Measurements from ENCODE around the gene UBE2V1.
"Not testable (repeated sequence)": the region's sequence is repeated elsewhere in the genome, so short reads cannot be mapped to it uniquely, and the experiment has no call there.

UBE2V1 gene

DNA sequence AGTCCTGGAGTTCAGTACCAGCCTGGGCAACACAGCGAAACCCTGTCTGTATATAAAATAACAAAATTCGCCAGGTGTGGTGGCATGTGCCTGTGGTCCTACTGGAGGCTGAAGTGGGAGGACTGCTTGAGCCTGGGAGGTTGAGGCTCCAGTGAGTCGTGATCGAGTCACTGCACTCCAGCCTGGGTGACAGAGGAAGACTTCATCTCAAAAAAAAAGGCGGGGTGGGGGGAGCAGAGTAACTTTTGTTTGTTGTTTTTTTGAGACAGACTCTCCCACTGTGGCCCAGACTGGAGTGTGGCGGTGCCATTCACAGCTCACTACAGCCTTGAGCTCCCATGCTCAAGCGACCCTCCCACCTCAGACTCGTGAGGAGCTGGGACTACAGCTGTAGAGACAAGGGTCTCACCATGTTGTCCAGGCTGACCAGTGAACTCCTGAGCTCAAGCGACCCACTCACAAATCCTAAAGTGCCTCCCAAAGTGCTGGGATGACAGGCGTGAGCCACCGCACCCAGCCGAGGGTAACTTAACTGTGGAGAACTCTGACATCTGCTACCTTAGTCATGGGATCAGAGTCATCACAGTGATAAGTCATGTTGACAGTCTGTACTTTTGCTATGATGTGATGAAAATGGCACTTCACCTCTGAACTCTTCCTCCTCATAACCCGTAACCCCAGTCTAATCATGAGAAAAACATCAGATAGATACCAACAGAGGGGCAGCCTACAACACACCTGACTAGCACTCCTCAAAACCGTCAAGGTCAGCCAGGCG is 24.1 kb upstream of the UBE2V1 start:
- DNase-seq: peak; percentile 28 to 52

DNA sequence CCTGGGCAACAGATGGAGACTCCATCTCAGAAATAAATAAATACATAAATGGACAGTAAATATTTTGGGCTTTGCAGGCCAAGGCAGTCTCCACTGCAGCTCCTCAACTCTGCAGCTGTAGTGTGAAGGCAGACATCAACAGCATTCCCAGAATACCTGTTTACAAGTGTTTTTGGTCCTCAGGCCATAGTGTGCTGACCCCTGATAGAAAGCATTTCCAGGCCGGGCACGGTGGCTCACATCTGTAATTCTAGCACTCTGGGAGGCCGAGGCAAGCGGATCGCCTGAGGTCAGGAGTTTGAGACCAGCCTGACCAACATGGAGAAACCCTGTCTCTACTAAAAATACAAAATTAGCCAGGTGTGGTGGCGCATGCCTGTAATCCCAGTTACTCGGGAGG is 22.2 kb upstream of the UBE2V1 start:
- not testable (repeated sequence) for DNase-seq

DNA sequence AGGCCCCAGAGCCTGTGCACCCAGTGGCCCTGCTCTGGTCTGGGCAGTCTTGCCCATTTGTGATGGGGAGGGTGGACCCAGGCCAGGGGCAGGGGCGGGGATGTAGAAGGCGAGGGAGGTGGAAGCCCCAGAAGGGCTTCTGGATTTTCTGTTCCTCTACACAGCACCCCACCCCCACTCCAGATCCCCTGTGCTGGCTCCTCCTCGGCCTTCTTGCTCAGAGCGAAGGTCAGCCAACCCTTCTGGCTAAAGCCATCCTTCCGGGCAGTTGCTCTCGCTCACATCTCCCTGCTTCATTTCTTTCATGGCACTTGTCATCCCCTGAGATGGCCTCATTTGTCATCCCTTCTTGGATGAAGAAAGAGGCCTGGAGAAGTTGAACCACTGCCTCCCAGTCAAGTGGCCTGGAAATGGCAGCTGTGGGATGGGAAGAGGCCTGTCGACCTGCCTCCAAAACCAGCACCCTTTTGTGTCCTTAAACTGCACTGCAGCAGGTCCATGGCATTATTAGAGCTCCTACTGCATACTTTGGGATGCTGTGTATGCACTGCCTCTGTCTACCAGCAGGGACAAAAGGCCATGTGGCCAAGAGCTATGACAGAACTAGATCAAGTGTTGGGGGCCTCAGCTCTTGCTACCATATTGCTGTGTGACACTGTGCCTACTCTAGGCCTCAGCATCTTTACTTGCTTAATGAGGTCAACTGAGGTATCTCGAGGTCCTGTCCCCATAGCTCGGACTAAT is 20.7 kb upstream of the UBE2V1 start:
- no peak for DNase-seq

DNA sequence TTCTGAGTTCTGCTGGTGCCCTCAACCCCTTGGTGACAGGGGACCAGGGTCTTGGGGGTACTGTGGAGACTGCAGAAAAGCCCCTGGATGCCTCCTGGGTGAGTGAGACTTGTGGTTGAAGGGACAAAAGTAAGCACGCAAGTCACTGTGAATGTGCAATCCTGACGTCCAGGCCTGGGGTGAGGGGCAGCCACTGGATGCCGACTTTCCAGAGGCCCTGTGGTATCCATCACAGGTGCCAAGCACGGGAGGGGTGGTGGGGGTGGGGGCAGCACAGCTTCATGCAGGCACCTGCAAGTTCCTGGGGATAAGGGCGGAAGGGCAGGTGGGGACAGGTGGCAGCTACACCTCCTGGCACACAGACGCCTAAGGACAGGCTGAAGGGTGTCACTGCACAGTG is 20.1 kb upstream of the UBE2V1 start:
- DNase-seq: no peak

DNA sequence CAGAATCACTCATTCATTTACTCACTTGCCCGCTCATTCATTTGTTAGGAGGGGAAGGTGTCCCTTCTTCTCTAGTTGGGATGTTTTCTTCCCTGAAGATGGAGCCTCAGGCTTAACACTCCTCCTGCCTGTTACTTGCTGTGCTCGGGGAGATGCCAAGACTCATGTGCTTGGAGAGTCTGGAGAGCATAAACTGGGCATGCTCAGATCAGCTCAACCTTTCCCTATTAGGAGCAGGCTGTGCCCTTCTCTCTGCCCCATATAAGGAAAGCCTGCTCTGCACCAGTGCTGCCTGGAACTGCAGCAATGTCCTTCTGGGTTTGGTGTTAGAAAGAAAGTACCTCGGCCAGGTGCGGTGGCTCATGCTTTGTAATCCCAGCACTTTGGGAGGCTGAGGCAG is 18.0 kb upstream of the UBE2V1 start:
- DNase-seq: no peak

DNA sequence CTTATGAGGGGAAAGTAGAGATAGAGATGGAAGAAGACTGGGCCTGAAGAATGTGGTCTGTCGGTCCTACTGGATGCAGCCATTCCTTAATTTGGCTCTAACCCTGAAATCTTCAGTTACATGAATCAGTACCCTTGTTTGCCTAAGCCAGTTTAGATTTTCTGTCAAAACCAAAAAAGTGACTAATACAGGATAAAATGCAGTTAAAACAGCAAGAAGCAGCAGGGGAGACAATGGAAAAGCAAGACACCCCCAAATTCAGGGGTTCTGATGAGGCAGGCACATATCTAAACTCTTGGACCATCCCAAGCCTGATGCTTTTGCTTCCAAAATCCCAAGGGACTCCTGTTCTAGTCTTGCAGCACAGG is 17.4 kb upstream of the UBE2V1 start:
- no peak for DNase-seq

DNA sequence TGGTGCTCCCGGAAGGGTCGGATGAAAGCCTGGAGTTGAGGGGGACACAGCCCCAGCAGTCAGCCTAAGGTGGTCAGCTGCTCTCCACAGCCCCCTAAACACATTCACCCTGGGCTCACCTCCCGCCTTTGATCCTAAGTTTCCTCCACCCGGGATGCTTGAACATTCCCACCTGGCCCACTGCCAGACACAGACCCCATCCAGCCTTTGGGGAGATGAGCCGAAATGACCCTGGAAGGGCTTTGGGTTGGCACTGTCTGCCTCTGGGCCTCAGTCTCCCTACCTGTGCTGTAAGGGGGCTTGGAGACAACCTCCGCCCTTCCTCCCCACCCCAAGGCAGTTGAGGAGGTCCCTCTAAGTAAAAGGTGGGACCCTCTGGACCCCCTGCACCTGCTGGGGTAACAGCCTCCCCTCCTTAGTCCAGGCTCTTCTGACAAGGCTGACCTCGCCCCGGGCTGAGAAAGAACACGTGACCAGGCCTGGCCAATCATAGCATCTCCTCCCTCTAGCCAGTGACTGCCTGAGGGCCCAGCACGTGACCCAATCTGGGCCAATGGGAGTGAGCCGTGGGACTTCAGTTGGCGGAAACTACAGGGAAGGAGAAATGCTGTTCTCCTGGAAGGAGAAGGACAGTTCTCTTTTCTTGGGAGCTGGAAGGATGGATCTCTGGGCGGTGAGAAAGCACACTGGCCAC is 16.9 kb upstream of the UBE2V1 start:
- no peak for DNase-seq

DNA sequence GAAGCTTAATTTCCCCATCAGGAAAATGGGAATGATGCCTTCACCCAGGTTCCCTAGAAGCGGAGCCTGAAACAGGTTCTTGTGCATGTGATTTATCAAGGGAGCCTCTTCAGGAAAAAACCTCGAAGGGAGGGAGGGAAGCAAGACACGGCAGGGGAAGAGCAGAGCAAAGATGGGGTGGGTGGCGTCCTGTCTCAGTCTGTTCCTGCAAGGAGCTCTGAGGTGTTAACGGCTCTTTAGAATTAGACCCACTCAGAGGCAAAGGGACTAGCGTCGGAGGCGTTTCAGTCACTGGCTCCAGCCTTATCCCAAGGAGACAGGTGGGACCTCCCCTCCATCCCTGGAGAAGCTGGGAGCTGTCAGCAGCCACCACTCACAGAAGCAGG is 15.6 kb upstream of the UBE2V1 start:
- no peak for DNase-seq

DNA sequence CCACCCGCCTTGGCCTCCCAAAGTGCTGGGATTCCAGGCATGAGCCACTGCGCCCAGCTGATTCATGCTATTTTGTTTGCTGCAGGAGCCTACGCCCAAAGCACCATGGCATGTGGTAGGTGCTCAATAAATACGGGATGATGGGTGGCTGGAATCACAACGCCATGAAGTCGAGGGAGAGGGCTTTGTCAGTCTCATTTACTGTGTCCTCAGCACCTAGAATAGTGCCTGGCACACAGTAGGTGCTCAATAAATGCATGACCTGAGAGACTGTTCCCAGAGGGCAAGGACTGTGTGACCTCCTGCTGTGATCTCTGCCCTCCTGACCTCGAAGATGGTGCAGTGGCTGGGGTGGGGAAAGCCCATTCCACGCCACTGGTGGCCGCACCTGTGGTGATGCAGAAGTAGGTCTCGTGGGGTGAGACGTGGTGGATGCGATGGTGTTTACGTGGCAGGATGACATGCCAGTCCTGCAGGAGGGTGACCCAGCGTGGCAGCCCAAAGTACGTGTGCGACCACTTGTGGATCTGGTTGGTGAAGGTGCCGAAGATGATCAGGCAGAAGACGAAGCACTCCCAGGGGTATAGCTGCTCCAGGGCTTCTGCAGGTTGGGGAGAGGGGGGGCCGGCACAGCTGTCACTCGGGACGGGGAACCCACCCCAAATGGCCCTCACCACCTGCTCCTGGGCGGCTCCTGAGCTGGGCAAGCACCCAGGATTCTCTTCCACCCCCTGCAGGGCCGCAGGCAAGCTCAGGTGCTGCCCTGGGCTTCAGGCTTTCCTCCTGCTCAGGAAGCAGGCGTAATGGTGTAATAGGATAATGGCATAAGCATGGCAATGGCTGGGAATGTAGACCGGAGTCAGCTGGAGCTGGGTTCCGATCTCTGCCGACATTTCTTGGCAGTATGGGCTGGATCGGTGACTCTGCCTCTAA is 14.9 kb upstream of the UBE2V1 start:
- DNase-seq: no peak

DNA sequence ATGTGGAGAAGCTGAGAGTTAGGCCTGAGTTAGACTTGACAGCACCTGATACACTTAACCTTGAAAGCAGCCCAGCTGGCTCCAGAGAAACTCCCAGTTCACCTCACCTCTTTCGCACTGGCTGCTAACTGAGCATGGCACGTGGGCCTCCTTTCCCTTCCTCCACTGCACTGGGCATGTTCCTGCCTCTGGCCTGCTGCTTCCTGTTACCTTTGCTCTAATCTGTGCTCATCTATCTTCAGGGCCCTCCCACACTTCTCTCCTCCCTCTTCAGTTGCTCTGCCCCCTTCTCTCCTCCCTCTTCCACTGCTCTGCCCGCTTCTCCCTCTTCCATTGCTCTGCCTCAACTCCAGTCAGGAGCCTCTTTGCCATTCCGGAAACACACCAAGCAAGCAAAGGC is 13.7 kb upstream of the UBE2V1 start:
- no peak for DNase-seq

DNA sequence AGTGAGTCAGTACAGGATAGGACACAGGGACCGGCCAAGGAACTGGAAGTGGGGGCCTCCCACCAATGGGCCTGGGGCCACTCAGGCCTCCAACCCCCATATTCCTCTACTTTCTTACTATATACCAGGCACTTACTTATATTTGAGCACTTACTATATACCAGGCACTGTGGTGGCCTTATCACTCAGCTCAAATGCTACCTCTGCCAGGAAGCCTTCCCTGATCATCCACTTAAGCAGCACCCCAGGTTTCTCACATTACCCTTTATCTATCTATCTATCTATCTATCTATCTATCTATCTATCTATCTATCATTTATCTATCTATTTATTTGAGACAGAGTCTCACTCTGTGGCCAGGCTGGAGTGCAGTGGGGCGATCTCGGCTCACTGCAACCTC is 12.3 kb upstream of the UBE2V1 start:
- DNase-seq: no peak

DNA sequence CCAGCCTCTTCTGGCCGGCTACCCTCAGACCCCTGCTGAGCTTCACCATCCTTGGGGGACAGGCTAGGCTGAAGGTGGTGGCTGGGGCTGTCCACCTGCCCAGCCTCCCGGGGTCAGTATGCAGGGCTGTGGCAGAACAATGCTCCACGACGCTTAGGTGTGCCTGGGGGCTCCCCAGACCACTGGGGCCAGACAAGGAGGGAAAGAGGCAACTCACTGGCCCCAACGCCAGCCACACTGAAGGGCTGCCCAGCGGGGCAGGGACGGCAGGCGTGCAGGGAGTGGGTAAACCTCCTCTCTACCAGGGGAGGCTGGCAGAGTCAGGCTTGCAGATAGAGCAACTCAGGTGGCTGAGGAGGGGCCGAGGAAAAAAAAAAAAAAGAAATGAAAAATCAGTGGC is 11.5 kb upstream of the UBE2V1 start:
- no peak for DNase-seq

DNA sequence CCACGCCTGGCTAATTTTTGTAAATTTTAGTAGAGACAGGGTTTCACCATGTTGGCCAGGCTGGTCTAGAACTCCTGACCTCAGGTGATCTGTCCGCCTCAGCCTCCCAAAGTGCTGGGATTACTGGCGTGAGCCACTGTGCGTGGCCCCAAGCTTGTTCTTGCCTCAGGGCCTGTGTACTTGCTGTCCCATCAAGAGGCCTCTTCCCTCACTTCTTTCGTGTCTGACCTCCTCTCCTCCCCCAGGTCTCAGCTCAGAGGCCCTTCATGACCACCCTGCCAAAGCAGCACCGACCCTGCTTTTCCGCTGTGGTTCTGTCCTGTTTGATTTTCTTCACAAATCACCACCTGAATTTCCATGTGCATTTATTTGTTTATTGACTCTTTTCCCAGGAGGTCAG is 10.5 kb upstream of the UBE2V1 start:
- no peak for DNase-seq

DNA sequence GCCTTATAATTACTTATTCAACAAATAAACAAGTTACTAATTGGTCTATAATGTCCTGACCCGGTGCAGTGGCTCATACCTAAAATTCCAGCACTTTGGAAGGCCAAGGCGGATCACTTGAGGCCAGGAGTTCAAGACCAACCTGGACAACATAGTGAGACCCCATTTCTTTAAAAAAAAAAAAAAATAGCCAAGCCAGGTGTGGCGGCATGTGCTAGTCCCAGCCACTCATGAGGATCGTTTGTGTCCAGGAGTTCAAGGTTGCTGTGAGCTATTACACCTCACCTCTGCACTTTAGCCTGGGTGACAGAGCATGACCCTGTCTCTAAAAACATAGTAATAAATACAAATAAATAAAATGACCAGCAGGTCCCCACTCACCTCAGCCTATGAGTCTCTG is 9.8 kb upstream of the UBE2V1 start:
- no peak for DNase-seq

DNA sequence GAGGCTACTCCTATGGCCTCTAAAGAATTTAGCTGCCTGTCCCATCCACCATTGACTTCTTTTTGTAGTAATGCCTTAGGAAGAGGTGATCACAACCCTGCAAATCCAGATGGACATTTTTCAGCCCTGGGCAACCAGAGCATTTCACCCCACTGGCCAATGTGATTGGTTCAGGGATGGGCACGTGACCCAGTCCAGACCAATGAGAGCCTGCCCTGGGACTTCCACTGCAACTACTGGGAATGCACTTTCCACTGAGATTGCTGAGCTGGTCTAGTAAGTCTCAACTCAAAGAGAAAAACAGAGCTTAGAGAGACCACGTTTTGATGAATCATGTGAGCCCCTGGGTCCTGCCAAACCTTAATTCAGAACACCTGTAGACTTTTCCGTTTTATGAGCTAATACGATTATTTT is 8.9 kb upstream of the UBE2V1 start:
- DNase-seq: no peak

DNA sequence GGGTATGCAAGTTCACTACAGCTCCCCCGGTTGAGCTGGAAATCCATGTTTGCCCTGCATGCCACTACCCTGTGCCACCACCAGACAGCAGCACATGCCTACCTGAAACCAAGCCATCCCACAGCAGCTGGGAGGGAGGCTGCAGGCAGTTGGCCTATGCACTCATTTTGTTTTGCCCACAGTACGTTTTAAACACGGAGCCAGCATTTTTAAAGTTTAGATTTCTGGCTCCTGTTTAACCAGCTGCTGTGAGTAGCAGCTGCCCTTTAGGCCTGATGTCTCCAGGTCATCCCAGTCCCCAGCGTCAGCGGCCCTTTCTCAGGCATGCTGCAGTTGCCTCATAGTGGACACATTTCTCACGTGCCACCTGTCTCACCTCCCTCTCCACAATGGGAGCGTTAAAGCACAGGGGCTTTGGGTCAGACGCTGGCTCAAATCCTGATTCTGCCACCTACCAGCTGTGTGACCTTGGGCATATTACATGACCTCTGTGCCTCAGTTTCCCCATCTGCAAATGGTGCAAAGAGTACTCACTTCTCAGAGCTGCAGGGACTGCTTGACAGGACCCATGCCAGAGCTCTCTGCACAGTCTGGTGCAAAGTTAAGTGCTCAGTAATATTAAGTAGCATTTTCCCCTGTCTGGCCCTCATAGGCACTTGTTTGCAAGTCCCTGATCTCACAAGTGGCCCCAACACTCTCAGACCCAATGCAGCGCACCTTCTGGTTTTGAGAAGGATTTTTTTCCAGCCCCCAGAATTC is 8.2 kb upstream of the UBE2V1 start:
- DNase-seq: peak; percentile 46 to 62

DNA sequence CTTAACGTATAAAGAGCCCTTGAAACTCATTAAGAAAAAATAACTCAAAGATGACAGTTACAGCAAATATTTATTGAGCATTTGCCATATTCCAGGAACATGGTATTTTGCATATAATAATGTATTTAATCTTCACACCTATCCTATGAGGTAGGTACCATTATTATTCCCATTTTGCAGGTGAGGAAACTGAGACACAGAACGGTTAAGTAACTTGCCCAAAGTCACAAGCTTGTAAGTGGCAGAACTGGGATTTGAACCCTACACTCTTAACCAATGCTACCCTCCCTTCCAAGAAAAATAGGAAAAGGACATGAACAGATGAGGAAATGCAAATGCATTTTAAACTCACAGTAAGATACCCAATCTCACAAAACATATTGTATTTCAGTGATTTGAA is 5.3 kb upstream of the UBE2V1 start:
- DNase-seq: no peak

DNA sequence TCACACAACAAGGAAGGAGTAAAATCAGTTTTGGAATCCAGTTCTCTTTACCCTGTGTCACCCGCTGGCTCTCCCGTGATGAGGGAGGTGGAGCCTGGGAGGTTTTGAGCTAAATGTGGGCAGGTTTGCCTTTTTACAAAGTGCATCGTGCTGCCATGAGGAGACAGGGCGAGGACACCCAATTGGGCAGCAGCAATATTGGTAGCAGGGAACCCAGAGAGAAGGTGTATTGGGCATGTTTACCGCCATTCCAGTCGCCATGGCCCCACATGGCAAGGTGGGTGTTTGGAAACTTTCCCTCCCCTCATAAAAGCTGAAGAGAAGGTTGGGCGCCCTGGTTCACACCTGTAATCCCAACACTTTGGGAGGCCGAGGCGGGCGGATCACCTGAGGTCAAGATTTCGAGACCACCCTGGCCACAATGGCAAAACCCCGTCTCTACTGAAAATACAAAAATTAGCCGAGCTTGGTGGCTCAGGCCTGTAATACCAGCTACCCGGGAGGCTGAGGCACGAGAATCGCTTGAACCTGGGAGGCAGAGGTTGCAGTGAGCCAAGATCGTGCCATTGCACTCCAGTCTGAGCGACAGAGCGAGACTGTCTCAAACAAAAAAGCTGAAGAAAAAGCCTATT is 3.5 kb upstream of the UBE2V1 start:
- no peak for DNase-seq

DNA sequence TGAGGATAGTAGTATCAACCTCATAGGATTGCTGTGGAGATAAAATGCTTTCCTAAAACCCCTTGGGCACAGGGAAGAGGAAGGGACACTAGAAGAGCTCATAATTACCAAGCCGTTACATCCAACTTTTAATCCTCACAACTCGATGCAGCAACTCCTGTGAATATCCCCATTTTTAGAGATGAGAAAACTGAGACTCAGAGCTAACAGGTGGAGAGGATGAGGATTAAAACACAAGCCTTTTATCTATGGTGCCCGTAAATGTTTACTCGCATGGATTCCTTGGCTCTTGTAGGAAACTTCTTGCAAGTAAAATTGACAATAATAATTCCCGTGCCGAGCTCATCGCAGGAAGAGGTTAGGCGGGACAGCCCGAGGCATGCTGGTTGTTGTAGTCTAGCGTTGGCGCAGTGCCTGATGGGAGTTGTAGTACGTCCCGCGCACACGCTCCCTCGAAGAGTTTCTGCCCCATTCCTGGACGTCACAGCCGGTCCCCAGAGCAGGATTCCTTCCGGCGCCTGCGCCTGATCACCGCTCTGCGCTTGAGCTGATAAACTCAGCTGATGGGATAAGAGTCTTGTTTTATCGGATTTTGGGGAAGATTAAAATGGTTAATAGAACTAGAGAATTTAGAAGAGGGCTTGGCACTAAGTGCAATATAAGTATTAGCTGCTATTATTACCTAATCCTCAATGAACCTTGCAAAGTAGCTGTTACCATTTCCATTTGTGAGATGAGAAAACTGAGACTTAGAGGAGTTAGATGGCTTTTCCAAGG is 2.8 kb upstream of the UBE2V1 start:
- DNase-seq: peak; percentile 91 to 95

DNA sequence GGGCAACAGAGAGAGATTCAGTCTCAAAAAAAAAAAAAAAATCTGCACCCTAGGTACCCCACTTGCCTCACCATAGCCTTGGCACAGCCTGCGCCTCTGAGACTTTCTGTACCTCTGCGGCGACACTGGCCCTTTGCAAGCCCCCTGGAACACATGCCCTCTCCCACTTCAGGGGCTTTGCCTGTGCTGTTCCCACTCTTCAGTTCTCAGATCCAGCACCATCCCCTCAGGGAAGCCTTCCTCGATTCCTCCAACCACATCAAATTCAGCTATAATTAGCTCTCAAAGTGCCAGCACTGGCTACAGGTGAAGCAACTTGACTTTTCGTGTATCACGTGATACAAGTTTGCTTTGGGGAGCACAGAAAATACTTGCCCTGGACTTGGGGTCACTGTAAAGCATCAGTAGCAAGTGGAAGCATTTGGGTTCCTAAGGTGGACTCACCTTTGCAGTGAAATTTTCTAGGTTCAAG is 2.1 kb upstream of the UBE2V1 start:
- DNase-seq: no peak
